ENCODE results near the gene MAT1A.

Gene MAT1A

GRCh38 chr10:80268266-80268665 lies 21.2 kb downstream of the MAT1A start:
- TF ChIP-seq CTCF (IDR thresholded peaks at IDR 0.05; ENCODE audit: control insufficient read depth, extremely low read depth, insufficient read depth), result no peak
- H3K4me3 ChIP-seq (ENCODE audit: low read depth, low read length), result no peak overlapping the region
- DNase-seq (ENCODE audit: low read depth), result no peak

GRCh38 chr10:80266513-80266863 lies 23.0 kb downstream of the MAT1A start:
- TF ChIP-seq CTCF (IDR thresholded peaks at IDR 0.05; ENCODE audit: control insufficient read depth, extremely low read depth, insufficient read depth), result no peak
- H3K4me3 ChIP-seq (ENCODE audit: low read depth, low read length), result no peak overlapping the region
- no peak for DNase-seq (ENCODE audit: low read depth)

DNA sequence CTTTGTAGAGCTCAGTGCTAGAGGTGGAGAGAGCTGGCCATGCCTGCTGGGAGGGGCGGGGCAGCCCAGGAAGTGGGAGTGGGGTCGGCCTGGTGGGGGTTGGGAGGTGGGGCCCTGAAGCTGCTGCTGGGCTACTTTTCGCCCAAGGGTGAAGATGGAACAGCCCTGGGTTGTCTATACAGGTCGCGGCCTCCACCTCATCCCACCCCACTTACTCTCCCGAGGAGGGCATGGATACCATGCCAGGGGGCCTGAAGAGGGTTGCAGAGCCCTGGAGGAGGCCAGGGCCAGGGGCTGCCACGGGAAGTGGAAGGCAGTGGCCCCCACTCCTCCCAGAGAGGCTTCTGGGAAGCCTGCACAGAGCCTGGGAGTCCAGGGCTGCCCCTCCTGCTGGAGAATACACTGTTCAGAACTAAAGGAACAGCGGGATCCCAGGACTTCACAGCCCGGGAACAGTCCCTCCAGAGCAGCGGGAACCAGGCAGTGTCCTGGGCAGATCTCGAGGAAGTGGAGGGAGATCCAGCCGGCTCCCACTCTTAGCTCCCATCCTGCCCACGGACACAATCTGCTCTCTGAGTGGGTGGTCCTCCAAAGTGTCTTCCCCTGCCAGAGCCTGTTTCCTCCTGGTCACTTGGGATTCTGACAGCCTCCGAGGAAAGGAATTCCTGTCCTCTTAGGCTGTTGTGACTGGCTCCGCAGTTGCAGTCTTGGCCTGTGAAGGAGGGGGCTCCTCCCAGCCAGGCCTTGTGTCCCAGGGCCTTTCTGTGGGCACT lies 23.5 kb downstream of the MAT1A start:
- H3K4me3 ChIP-seq (ENCODE audit: low read depth, low read length), result no peak overlapping the region
- no peak for TF ChIP-seq CTCF (IDR thresholded peaks at IDR 0.05; ENCODE audit: control insufficient read depth, extremely low read depth, insufficient read depth)
- DNase-seq (ENCODE audit: low read depth), result no peak

DNA sequence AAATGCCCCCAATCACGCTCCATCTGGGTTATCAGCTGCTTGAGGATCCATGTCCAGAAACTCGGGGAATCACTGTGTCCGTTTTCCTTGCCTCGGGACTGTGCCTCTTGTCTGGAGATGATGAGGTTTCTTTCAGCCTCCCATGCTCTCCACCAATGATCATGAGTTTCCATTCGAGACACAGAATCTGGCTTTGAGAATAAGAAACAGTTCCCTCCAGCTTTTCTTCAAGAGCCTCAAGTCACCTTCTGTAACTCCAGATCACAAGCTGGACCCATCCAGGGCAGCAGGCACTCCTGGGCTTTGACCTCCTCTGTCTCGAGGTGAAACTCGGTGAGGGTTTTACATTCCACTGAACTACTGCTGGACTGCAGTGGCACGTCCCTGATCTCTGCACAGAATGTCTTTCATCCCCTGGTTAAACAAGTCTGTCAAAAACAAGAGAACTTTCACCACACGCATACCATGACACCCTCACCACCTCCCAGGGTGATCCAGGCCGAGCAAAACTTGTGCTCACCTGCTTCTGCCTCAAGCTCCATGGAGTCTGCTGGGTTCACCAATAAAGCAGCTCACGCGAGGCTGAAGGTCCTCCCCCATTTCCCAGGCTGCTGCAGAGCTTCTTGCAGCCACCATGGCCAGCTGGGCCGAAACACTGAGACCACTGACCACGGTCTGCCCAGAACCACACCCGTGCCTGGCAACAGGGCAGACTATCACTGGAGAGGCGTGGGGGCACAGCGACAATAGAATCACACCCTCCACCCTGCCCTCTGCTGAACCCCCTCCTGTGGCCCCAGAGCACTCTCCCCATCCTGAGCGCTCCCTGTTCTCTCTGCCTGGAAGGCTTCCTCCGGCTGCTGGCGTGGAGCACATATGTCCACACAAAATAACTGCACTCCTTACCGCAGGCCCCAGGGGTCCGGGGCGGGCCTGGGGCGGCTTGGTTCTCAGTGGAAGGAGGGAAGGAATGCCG lies 25.1 kb downstream of the MAT1A start:
- TF ChIP-seq CTCF (IDR thresholded peaks at IDR 0.05; ENCODE audit: control insufficient read depth, extremely low read depth, insufficient read depth), result no peak
- H3K4me3 ChIP-seq (ENCODE audit: low read depth, low read length), result no peak overlapping the region
- no peak for DNase-seq (ENCODE audit: low read depth)

DNA sequence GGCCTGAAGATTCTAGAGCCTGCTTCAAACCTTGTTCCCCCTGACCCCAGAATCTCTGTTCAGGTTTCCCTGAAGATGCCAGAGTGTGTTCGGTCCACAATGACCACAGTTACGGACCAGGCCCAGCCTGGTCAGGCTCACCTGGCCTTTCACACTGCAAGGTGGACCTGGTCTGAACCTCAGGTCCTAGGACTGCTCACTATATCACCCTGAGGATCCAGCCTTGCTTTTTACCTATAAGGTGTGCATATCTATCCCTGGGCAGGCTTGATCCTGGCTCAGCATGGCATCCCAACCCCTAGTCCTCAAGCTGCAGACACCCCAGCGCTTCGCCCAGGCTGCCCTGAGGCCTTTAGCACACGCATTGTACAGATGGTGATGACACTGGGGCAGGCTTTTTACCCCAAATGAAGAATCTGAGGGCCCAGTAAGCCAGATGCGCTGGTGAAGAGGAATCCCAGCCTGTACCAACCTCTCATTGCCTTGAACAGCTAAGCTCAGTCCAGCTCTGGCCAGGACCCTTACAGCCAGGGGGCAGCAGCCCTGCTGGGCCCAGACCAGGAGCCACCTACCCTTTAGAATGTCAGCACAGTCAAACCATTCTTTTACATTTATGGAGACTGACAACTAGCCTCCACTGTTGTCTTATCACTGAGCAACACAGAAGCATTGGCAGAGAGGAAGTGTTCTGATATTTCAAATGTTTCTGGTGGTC lies 28.0 kb downstream of the MAT1A start:
- no peak overlapping the region for H3K4me3 ChIP-seq (ENCODE audit: low read depth, low read length)
- no peak for TF ChIP-seq CTCF (IDR thresholded peaks at IDR 0.05; ENCODE audit: control insufficient read depth, extremely low read depth, insufficient read depth)
- DNase-seq (ENCODE audit: low read depth), result no peak

GRCh38 chr10:80260295-80261243 lies 28.9 kb downstream of the MAT1A start:
- peak; percentile 93 for TF ChIP-seq CTCF (IDR thresholded peaks at IDR 0.05; ENCODE audit: control insufficient read depth, extremely low read depth, insufficient read depth)
- no peak for DNase-seq (ENCODE audit: low read depth)
- no peak overlapping the region for H3K4me3 ChIP-seq (ENCODE audit: low read depth, low read length)

Data from LNCaP clone FGC (cell line).